B cell (primary cell): Measurements from ENCODE around the gene HOXD4. TPM values are rescaled to one million over a fixed set of nuclear protein-coding genes. Genes with fewer than 3 reads are reported as not detected.

Source experiments
- ATAC-seq: fragments of 200-7000 bp; cut with Tn5 transposase; one replicate; pipeline ENCODE4 v1.10.0; 2021; ENCODE audit warnings: low read depth, mild to moderate bottlenecking, moderate number of reproducible peaks, moderate library complexity
- CTCF ChIA-PET: fragments of 350-600 bp; sonication (Branson Sonifier 250); formaldehyde crosslinking; loops from one replicate; lab custom pipeline; 2021; ENCODE audit warnings: antibody characterized with exemption, inconsistent platforms; lab: Charles Lee
- POLR2A ChIA-PET: fragments of 350-600 bp; sonication (Branson Sonifier 250); formaldehyde crosslinking; loops from one replicate; lab custom pipeline; 2021; ENCODE audit warnings: antibody characterized with exemption; lab: Charles Lee
- DNase-seq: peaks from one replicate; pipeline ENCODE4 v3.0.0; 2013
- H2AFZ ChIP-seq: 2 replicates; pipeline ENCODE4 v1.6.1; 2012; ENCODE audit warnings: mild to moderate bottlenecking, low read depth, low read length; ENCODE audit not compliant: insufficient read depth, poor library complexity, severe bottlenecking
- H3K27ac ChIP-seq, 2 donors: 1 replicate in 1 of 2; 2 replicates in 1 of 2; pipeline ENCODE4 v1.5.1; 2012 to 2013; ENCODE audit warnings: low read length in 2 of 2, mild to moderate bottlenecking in 2 of 2, moderate library complexity in 1 of 2
- H3K27me3 ChIP-seq, 4 experiments: fragments of 200-600 bp in 1 of 4; sonication (generic) in 1 of 4; replicated peaks in 1 of 4; 1 replicate in 2 of 4; 2 replicates in 2 of 4; pipeline versions ENCODE4 v1.6.1 to v1.7.0; 2013 to 2016; ENCODE audit warnings: low read length in 3 of 4, mild to moderate bottlenecking in 2 of 4, mixed read lengths in 1 of 4, moderate library complexity in 1 of 4; ENCODE audit not compliant: insufficient read depth in 4 of 4, control insufficient read depth in 3 of 4; ENCODE audit errors: control extremely low read depth in 1 of 4
- H3K36me3 ChIP-seq, 2 experiments: replicated peaks in 1 of 2; 1 replicate in 1 of 2; 2 replicates in 1 of 2; pipeline versions ENCODE4 v1.6.1 to v1.7.1; 2013; ENCODE audit warnings: low read length in 1 of 2; ENCODE audit not compliant: insufficient read depth in 2 of 2, control insufficient read depth in 1 of 2; ENCODE audit errors: control extremely low read depth in 1 of 2, extremely low read depth in 1 of 2
- H3K4me1 ChIP-seq, 2 donors: fragments of 200-600 bp in 1 of 2; sonication (generic) in 1 of 2; 1 replicate in 1 of 2; 2 replicates in 1 of 2; pipeline versions ENCODE4 v1.5.1 to v1.6.1; 2013 to 2017; ENCODE audit warnings: low read length in 2 of 2; ENCODE audit not compliant: control insufficient read depth in 2 of 2, insufficient read depth in 2 of 2
- H3K4me2 ChIP-seq: replicated peaks from 2 replicates; pipeline ENCODE3; 2012; ENCODE audit warnings: mild to moderate bottlenecking, low read depth, low read length; ENCODE audit not compliant: poor library complexity, severe bottlenecking
- H3K4me3 ChIP-seq, 5 experiments: fragments of 200-600 bp in 1 of 5; sonication (generic) in 1 of 5; 1 replicate in 3 of 5; 2 replicates in 2 of 5; pipeline versions ENCODE4 v1.5.1 to v1.7.0; 2011 to 2016; ENCODE audit warnings: low read length in 4 of 5, mild to moderate bottlenecking in 4 of 5, low read depth in 2 of 5, control low read depth in 1 of 5, moderate library complexity in 1 of 5; ENCODE audit not compliant: insufficient read depth in 1 of 5; ENCODE audit errors: control extremely low read depth in 1 of 5, extremely low read depth in 1 of 5
- H3K79me2 ChIP-seq: fragments of 200-600 bp; sonication (generic); one replicate; pipeline ENCODE4 v1.6.0; 2016; ENCODE audit warnings: low read length; ENCODE audit not compliant: control insufficient read depth, insufficient read depth
- H3K9ac ChIP-seq: fragments of 200-600 bp; sonication (generic); 2 replicates; pipeline ENCODE4 v1.6.1; 2017; ENCODE audit warnings: mild to moderate bottlenecking, low read length, moderate library complexity
- H3K9me3 ChIP-seq, 3 donors: one replicate each; pipeline versions ENCODE4 v1.6.1 to v1.7.1; 2013; ENCODE audit warnings: low read length in 2 of 3; ENCODE audit not compliant: control insufficient read depth in 2 of 3, insufficient read depth in 1 of 3; ENCODE audit errors: control extremely low read depth in 1 of 3
- H4K20me1 ChIP-seq: 2 replicates; pipeline ENCODE4 v1.6.0; 2012; ENCODE audit warnings: mild to moderate bottlenecking, low read length; ENCODE audit not compliant: insufficient read depth, control insufficient read depth, poor library complexity, severe bottlenecking
- H3K27ac Mint-ChIP-seq: one replicate; pipeline ENCODE4 v1.8.0; 2021; ENCODE audit warnings: mixed read lengths
- H3K27me3 Mint-ChIP-seq: one replicate; pipeline ENCODE4 v1.8.0; 2021; ENCODE audit warnings: mixed read lengths
- H3K4me1 Mint-ChIP-seq: one replicate; pipeline ENCODE4 v1.8.0; 2021; ENCODE audit warnings: mixed read lengths
- H3K4me3 Mint-ChIP-seq: one replicate; pipeline ENCODE4 v1.8.0; 2021; ENCODE audit warnings: mixed read lengths
- H3K9me3 Mint-ChIP-seq: one replicate; pipeline ENCODE4 v1.8.0; 2022; ENCODE audit warnings: mixed read lengths; ENCODE audit not compliant: insufficient read depth
- EZH2 ChIP-seq: IDR thresholded peaks from 2 replicates; pipeline ENCODE4 v1.6.1; 2012; ENCODE audit warnings: borderline replicate concordance, low read depth, mild to moderate bottlenecking, moderate library complexity, low read length; ENCODE audit not compliant: insufficient read depth, poor library complexity, severe bottlenecking
- WGBS: methylation state at CpG from one replicate; pipeline ENCODE4 v1.1.5; 2013; ENCODE audit warnings: missing lambda C conversion rate; ENCODE audit not compliant: insufficient coverage; 5-methylcytosine and 5-hydroxymethylcytosine counted together
- intact Hi-C: fragments of 100-400 bp; cut with micrococcal nuclease; formaldehyde crosslinking; loops from one replicate; pipeline ENCODE4 v1.10.0; 2022
- polyA plus RNA-seq: library from polyadenylated mRNA; depleted of rRNA; stranded (reverse); fragments of >200 nt; gene quantifications from 2 replicates; pipeline ENCODE4 v1.2.3, GENCODE V29; 2012
- total RNA-seq, 2 donors: library from RNA; stranded (reverse); fragments of 120-200 nt in 1 of 2; gene quantifications; 1 replicate in 1 of 2; 2 replicates in 1 of 2; pipeline versions ENCODE4 v1.2.3 to v1.2.4, GENCODE V29; 2013 to 2022
- TF ChIP-seq, protein P1 (sequence below): fragments of 200-600 bp; IDR thresholded peaks from one replicate; pipeline ENCODE4 v1.8.0; 2022; ENCODE audit warnings: antibody characterized with exemption, mild to moderate bottlenecking

HOXD4 gene
- total and polyA plus RNA-seq, 2 donors (not counting 1 experiment from before 2014, with no cell fraction given): not detected

DNA sequence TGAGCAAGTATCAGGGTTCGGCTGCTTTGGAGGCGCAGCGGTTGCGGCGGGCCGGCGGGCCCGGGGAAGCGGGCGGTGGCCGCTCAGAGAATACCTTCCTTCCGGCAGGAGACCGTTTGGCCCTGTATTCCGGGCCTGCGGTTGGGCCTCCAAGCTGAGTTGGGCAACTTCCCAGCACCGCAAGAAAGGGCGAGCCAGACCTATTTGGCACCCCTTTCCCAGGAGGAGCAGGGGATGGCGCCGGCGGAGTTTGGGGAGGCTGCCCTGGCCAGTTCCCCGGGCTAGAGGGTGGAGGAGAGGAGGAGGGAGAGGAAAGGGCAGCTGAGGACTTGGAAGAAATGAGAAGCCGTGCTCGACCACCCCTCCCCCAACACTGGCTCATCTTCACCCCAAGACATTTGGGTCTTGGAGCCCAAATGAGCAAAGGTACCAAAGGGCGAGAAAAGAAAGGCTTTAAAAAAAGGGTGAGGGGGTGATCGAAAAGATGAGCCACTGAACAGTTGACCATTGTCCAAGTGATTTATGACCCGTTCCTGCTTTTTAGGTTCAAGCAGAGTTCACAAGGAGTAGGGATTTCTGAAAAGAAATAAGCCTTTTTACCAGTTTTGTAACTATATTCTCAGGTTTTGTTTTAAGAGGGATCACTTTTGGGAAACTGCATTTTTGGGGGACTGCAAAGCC is 14.2 kb downstream of the HOXD4 start:
- Histone ChIP-seq H3K4me2 (no peak overlapping the region), H2AFZ (peak overlapping the region; percentile 25), H4K20me1 (no peaks in the 10 kb centered on the region), H3K9me3 (peaks cover 0 to 51% (median 0%) of the 10 kb centered on the region in 3 donors), H3K27ac (no peak overlapping the region), H3K4me3 (no peak overlapping the region), H3K27me3 (peaks cover 0 to 82% (median 58%) of the 10 kb centered on the region in 4 experiments), H3K36me3 (no peaks in the 10 kb centered on the region), H3K9ac (no peak overlapping the region), H3K79me2 (no peaks in the 10 kb centered on the region), H3K4me1 (peaks cover 4 to 11% of the 10 kb centered on the region in 2 donors)
- intact Hi-C loops: no loop called here
- no peak for ATAC-seq
- ChIA-PET CTCF (no interaction called here), POLR2A (no interaction called here)
- Mint-ChIP-seq H3K9me3 (no peaks in the 10 kb centered on the region), H3K4me1 (peaks cover 6% of the 10 kb centered on the region), H3K4me3 (no peak overlapping the region), H3K27me3 (peaks cover 78% of the 10 kb centered on the region), H3K27ac (no peak overlapping the region)
- WGBS: 4% methylated on average over 19 of the region's 26 CpGs
- DNase-seq: no peak
- no peak for TF ChIP-seq EZH2
- TF ChIP-seq, protein P1, sequence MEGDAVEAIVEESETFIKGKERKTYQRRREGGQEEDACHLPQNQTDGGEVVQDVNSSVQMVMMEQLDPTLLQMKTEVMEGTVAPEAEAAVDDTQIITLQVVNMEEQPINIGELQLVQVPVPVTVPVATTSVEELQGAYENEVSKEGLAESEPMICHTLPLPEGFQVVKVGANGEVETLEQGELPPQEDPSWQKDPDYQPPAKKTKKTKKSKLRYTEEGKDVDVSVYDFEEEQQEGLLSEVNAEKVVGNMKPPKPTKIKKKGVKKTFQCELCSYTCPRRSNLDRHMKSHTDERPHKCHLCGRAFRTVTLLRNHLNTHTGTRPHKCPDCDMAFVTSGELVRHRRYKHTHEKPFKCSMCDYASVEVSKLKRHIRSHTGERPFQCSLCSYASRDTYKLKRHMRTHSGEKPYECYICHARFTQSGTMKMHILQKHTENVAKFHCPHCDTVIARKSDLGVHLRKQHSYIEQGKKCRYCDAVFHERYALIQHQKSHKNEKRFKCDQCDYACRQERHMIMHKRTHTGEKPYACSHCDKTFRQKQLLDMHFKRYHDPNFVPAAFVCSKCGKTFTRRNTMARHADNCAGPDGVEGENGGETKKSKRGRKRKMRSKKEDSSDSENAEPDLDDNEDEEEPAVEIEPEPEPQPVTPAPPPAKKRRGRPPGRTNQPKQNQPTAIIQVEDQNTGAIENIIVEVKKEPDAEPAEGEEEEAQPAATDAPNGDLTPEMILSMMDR: no peak

DNA sequence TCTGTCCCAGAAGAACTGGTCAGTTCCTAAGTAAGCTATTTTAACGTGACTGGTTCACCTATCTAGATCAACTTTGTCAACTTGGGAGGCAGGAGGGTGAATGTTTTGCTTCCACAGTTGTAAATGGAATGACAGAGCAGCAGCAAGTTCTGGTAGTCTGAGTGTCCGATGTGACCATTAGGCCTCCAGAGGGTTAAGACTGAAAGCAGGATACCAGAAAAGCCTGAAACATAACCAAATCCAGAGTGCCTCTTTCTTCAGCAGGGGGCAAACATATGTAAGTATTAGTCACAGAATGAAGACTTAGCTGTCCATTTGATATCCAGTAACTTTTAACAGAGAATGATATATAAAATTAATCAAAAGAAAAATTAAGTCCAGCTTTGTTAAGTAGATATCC is 14.9 kb downstream of the HOXD4 start:
- Histone ChIP-seq H3K9ac (no peak overlapping the region), H2AFZ (no peak overlapping the region), H3K9me3 (peaks cover 0 to 43% (median 0%) of the 10 kb centered on the region in 3 donors), H4K20me1 (no peaks in the 10 kb centered on the region), H3K27ac (no peak overlapping the region), H3K27me3 (peaks cover 0 to 81% (median 57%) of the 10 kb centered on the region in 4 experiments), H3K4me1 (peaks cover 4 to 11% of the 10 kb centered on the region in 2 donors), H3K36me3 (no peaks in the 10 kb centered on the region), H3K4me2 (no peak overlapping the region), H3K4me3 (no peak overlapping the region), H3K79me2 (no peaks in the 10 kb centered on the region)
- peaks cover 6% of the 10 kb centered on the region for H3K4me1 Mint-ChIP-seq
- DNase-seq (no peak), ATAC-seq (no peak)
- no peak overlapping the region for H3K27ac Mint-ChIP-seq
- no peaks in the 10 kb centered on the region for H3K9me3 Mint-ChIP-seq
- no peak overlapping the region for H3K4me3 Mint-ChIP-seq
- CTCF ChIA-PET: no interaction called here
- intact Hi-C loops: no loop called here
- no peak for TF ChIP-seq EZH2
- TF ChIP-seq, protein P1: no peak
- POLR2A ChIA-PET: no interaction called here
- H3K27me3 Mint-ChIP-seq: peaks cover 78% of the 10 kb centered on the region
- no CpG with 5 or more reads among the region's 2 CpGs for WGBS
